Measurements from ENCODE around the gene NFYC. TPM values are rescaled to one million over a fixed set of nuclear protein-coding genes. Genes with fewer than 3 reads are reported as not detected.

NFYC gene
- total RNA-seq, 1 experiment from 2014 or later = 63.3 TPM

DNA sequence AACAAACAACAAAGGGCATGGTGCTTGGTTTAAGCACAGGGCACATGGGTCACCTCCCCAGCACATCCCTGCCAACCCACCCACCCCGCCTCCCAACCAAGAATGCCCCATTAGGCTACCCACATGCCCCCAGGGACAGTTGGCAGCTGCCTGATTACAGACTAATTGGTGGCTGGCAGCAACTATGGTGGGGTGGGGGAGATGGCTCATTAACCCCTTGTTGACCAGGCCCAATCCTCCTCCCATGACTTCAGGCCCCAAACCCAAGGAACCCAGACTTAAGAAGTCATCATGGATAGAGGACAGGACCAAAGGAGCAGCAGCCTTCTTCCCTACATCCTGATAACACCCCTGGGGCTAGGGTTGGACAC lies 27.4 kb upstream of the NFYC start:
- Histone ChIP-seq H3K4me3 (replicated peaks in 1 of 2; ENCODE audit: low read depth in 1 of 2, low read length in 2 of 2) (no peak overlapping the region), H3K4me1 (ENCODE audit: control insufficient read depth in 1 of 2, insufficient read depth in 2 of 2, low read length in 2 of 2) (peaks cover 9 to 44% of the 10 kb centered on the region in 2 experiments), H3K9me3 (ENCODE audit: control insufficient read depth in 1 of 2, insufficient read depth in 1 of 2, low read depth in 1 of 2, low read length in 2 of 2) (no peaks in the 10 kb centered on the region), H3K4me2 (ENCODE audit: low read length) (no peak overlapping the region), H3K9me2 (ENCODE audit: insufficient read depth) (no peaks in the 10 kb centered on the region), H3K27me3 (ENCODE audit: insufficient read depth, low read length) (no peaks in the 10 kb centered on the region), H4K20me1 (ENCODE audit: insufficient read depth) (no peaks in the 10 kb centered on the region), H3K9ac (ENCODE audit: low read length) (no peak overlapping the region), H3K79me2 (ENCODE audit: insufficient read depth, low read length) (no peaks in the 10 kb centered on the region), H3K27ac (ENCODE audit: low read depth, low read length) (no peak overlapping the region), H2AFZ (ENCODE audit: low read depth, low read length, poor library complexity, severe bottlenecking) (no peak overlapping the region), H3K36me3 (ENCODE audit: control insufficient read depth in 1 of 2, insufficient read depth in 2 of 2, low read length in 2 of 2) (no peaks in the 10 kb centered on the region)
- POLR2A ChIA-PET = interaction anchor here (2.3 kb wide), 1 partner anchor 27 kb away, joined by 12 read pairs; the partner anchor contains the start of gene NFYC
- no peak for DNase-seq (ENCODE audit: low read depth, low spot score)
- RAD21 ChIA-PET (ENCODE audit: low non-redundant PET in 1 of 2, low total read pairs in 2 of 2, uncharacterized antibody in 2 of 2, unreplicated experiment in 2 of 2) = interaction anchor here in 1 of 2 experiments (0.6 kb wide), 1 partner anchor 78 kb away, joined by 4 read pairs; no protein-coding TSS in a partner anchor
- intact Hi-C loops (cut with micrococcal nuclease) = no loop called here
- ATAC-seq = no peak
- CTCF ChIA-PET = no interaction called here
- no TSS peak for BruUV-seq (replicated peaks)
- TF ChIP-seq RAD21 (IDR thresholded peaks at IDR 0.05; ENCODE audit: low read depth) = no peak
- TF ChIP-seq, protein P1, sequence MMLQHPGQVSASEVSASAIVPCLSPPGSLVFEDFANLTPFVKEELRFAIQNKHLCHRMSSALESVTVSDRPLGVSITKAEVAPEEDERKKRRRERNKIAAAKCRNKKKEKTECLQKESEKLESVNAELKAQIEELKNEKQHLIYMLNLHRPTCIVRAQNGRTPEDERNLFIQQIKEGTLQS (IDR thresholded peaks at IDR 0.05) = no peak

DNA sequence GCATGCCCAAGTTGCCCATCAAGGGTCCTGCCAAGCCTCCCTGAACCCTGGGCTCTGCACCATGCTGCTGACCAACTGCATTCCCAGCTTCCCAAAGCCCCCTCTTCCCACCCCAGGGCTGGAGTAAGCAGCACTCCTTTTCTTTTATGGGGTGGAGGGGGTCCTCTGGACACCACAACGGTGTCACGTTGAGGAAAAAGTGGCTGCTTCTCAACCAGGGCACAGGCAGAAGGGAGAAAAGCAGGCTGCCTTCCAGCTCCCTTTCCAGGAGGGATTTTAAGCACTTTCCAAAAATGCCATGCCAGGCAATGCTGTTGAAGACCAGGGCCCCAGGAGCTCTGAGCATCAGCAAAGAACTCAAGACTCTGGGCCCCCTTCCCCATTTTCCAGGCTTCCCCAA lies 26.7 kb upstream of the NFYC start:
- BruUV-seq (replicated peaks) = TSS peak; percentile 69
- Histone ChIP-seq H3K27ac (ENCODE audit: low read depth, low read length) (no peak overlapping the region), H3K4me3 (replicated peaks in 1 of 2; ENCODE audit: low read depth in 1 of 2, low read length in 2 of 2) (peak overlapping the region; percentile 53 to 71), H3K9me2 (ENCODE audit: insufficient read depth) (no peaks in the 10 kb centered on the region), H3K9me3 (ENCODE audit: control insufficient read depth in 1 of 2, insufficient read depth in 1 of 2, low read depth in 1 of 2, low read length in 2 of 2) (no peaks in the 10 kb centered on the region), H3K4me1 (ENCODE audit: control insufficient read depth in 1 of 2, insufficient read depth in 2 of 2, low read length in 2 of 2) (peaks cover 9 to 44% of the 10 kb centered on the region in 2 experiments), H3K79me2 (ENCODE audit: insufficient read depth, low read length) (no peaks in the 10 kb centered on the region), H4K20me1 (ENCODE audit: insufficient read depth) (no peaks in the 10 kb centered on the region), H3K9ac (ENCODE audit: low read length) (peak overlapping the region; percentile 69; the same call in 1 of the 2 replicates), H3K4me2 (ENCODE audit: low read length) (peak overlapping the region; percentile 97), H3K27me3 (ENCODE audit: insufficient read depth, low read length) (no peaks in the 10 kb centered on the region), H3K36me3 (ENCODE audit: control insufficient read depth in 1 of 2, insufficient read depth in 2 of 2, low read length in 2 of 2) (no peaks in the 10 kb centered on the region), H2AFZ (ENCODE audit: low read depth, low read length, poor library complexity, severe bottlenecking) (no peak overlapping the region)
- intact Hi-C loops (cut with micrococcal nuclease) = loop anchor here (5.0 kb wide), 1 partner anchor 132 kb away; the partner anchor contains the start of gene ZNF684
- POLR2A ChIA-PET = interaction anchor here (2.3 kb wide), 1 partner anchor 26 kb away, joined by 12 read pairs; the partner anchor contains the start of gene NFYC
- no peak for DNase-seq (ENCODE audit: low read depth, low spot score)
- CTCF ChIA-PET = interaction anchor here (0.8 to 1.6 kb wide), 2 partner anchors 27 to 40 kb away, joined by 4 read pairs; partner anchors contain the start of gene NFYC
- TF ChIP-seq, protein P2, sequence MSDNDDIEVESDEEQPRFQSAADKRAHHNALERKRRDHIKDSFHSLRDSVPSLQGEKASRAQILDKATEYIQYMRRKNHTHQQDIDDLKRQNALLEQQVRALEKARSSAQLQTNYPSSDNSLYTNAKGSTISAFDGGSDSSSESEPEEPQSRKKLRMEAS (IDR thresholded peaks at IDR 0.05) = no peak
- TF ChIP-seq POLR2AphosphoS5 (IDR thresholded peaks at IDR 0.05; ENCODE audit: low read depth, low read length) (no peak), EZH2 (IDR thresholded peaks at IDR 0.05) (no peak), CBX3 (IDR thresholded peaks at IDR 0.05; ENCODE audit: low read depth) (no peak), EGR1 (IDR thresholded peaks at IDR 0.05; ENCODE audit: low read depth) (no peak), SRF (IDR thresholded peaks at IDR 0.05; ENCODE audit: low read depth) (no peak), ZNF274 (IDR thresholded peaks at IDR 0.05; ENCODE audit: low read depth, low read length) (no peak), ZBTB33 (IDR thresholded peaks at IDR 0.05; ENCODE audit: extremely low read depth, insufficient replicate concordance, low read length) (no peak), CEBPB (IDR thresholded peaks at IDR 0.05; ENCODE audit: low read depth) (no peak), TCF7L2 (IDR thresholded peaks at IDR 0.05; ENCODE audit: borderline replicate concordance, extremely low read depth, insufficient read depth, insufficient read length) (no peak), SP1 (IDR thresholded peaks at IDR 0.05; ENCODE audit: low read depth) (no peak), RAD21 (IDR thresholded peaks at IDR 0.05; ENCODE audit: low read depth) (no peak), JUND (IDR thresholded peaks at IDR 0.05) (no peak), YY1 (IDR thresholded peaks at IDR 0.05; ENCODE audit: extremely low read depth, insufficient replicate concordance, low read depth, low read length) (no peak), ELF1 (IDR thresholded peaks at IDR 0.05; ENCODE audit: borderline replicate concordance, low read depth) (no peak), ZFX (IDR thresholded peaks at IDR 0.05) (no peak)
- TF ChIP-seq, protein P1 (IDR thresholded peaks at IDR 0.05) = no peak
- ATAC-seq = no peak
- RAD21 ChIA-PET (ENCODE audit: low non-redundant PET in 1 of 2, low total read pairs in 2 of 2, uncharacterized antibody in 2 of 2, unreplicated experiment in 2 of 2) = no interaction called here
